Measurements from ENCODE around the gene DECR2. TPM values are rescaled to one million over a fixed set of nuclear protein-coding genes. Genes with fewer than 3 reads are reported as not detected.
"Not testable (repeated sequence)": the region's sequence is repeated elsewhere in the genome, so short reads cannot be mapped to it uniquely, and the experiment has no call there.

The DECR2 gene
- total RNA-seq, 3 donors from 2014 or later = 16.9 to 19.1 (median 17.8) TPM

- H3K4me1 Mint-ChIP-seq (ENCODE audit: low read depth); H3K4me3 Mint-ChIP-seq; ATAC-seq; H3K9me3 Mint-ChIP-seq; H3K27me3 Mint-ChIP-seq (ENCODE audit: low read depth); H3K36me3 Mint-ChIP-seq (ENCODE audit: insufficient read depth); DNase-seq: not testable (repeated sequence)
These were observed 39.0 kb upstream of the DECR2 start for GRCh38 chr16:362702-362999.

- peaks cover 2% of the 10 kb centered on the region for H3K4me1 Mint-ChIP-seq (ENCODE audit: low read depth)
- peaks cover 6% of the 10 kb centered on the region for H3K36me3 Mint-ChIP-seq (ENCODE audit: insufficient read depth)
- peaks cover 8% of the 10 kb centered on the region for H3K27me3 Mint-ChIP-seq (ENCODE audit: low read depth)
- no peaks in the 10 kb centered on the region for H3K9me3 Mint-ChIP-seq
- DNase-seq = no peak
- no peak overlapping the region for H3K4me3 Mint-ChIP-seq
- no peak for ATAC-seq
These were observed 38.4 kb upstream of the DECR2 start for GRCh38 chr16:363110-363765.

DNA sequence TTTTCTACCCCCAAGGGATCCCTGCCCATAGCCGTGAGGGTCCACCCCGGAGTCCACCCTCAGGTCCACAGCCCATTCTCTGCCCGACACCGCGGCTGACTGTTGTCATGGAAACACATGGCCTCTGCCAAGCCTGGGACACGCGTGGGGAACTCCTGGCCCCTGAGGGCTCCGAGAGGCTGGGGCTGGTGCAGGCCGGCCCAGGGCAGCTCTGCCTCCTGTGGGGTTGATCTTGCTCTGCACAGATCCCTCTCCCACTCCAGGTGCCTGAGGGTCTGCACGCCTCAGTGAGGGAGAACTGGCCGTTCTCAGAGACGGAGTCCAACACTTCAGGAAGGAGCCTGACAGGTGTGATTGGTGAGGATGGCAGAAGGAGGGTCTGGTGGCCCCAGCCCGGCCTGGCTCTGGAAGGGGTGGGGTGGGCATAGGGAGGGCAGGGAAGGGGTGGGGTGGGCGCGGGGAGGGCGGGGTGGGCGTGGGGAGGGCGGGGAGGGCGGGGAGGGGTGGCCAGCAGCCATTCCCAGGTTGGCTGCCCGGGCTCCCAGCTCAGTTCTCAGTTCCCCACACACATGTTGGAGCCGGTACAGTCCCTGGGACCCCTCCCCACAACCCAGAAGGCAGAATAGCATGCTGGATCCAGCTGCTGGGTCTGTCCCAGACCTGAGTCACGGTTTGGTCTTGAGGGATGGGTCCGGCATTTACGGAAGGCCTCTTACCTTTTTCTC is 37.8 kb upstream of the DECR2 start:
- no peak overlapping the region for H3K4me3 Mint-ChIP-seq
- no peaks in the 10 kb centered on the region for H3K9me3 Mint-ChIP-seq
- peaks cover 6% of the 10 kb centered on the region for H3K36me3 Mint-ChIP-seq (ENCODE audit: insufficient read depth)
- no peak for DNase-seq
- H3K4me1 Mint-ChIP-seq (ENCODE audit: low read depth) = peaks cover 2% of the 10 kb centered on the region
- ATAC-seq = no peak
- peaks cover 8% of the 10 kb centered on the region for H3K27me3 Mint-ChIP-seq (ENCODE audit: low read depth)

- peaks cover 7% of the 10 kb centered on the region for H3K4me1 Mint-ChIP-seq (ENCODE audit: low read depth)
- H3K27me3 Mint-ChIP-seq (ENCODE audit: low read depth) = peaks cover 8% of the 10 kb centered on the region
- H3K9me3 Mint-ChIP-seq = no peaks in the 10 kb centered on the region
These were observed 36.8 kb upstream of the DECR2 start for GRCh38 chr16:364595-365491.

GRCh38 chr16:366476-366875 is 35.2 kb upstream of the DECR2 start:
- Mint-ChIP-seq H3K9me3 (no peaks in the 10 kb centered on the region), H3K27me3 (ENCODE audit: low read depth) (peaks cover 8% of the 10 kb centered on the region)
- no peak for ATAC-seq

More at GRCh38 chr16:364595-365491, 36.8 kb upstream of the DECR2 start:
- DNase-seq (no peak), ATAC-seq (no peak)
- Mint-ChIP-seq H3K4me3 (no peak overlapping the region), H3K36me3 (ENCODE audit: insufficient read depth) (peaks cover 6% of the 10 kb centered on the region)

GRCh38 chr16:367333-367903 is 34.3 kb upstream of the DECR2 start:
- peaks cover 6% of the 10 kb centered on the region for H3K36me3 Mint-ChIP-seq (ENCODE audit: insufficient read depth)
- no peak for ATAC-seq
- H3K9me3 Mint-ChIP-seq = no peaks in the 10 kb centered on the region
- no peak for DNase-seq
- peaks cover 5% of the 10 kb centered on the region for H3K27me3 Mint-ChIP-seq (ENCODE audit: low read depth)
- H3K4me3 Mint-ChIP-seq = no peak overlapping the region
- peaks cover 14% of the 10 kb centered on the region for H3K4me1 Mint-ChIP-seq (ENCODE audit: low read depth)

More at GRCh38 chr16:366476-366875, 35.2 kb upstream of the DECR2 start:
- H3K36me3 Mint-ChIP-seq (ENCODE audit: insufficient read depth) = peaks cover 6% of the 10 kb centered on the region
- no peak overlapping the region for H3K4me3 Mint-ChIP-seq
- no peak for DNase-seq
- H3K4me1 Mint-ChIP-seq (ENCODE audit: low read depth) = peaks cover 16% of the 10 kb centered on the region

GRCh38 chr16:368388-369158 is 33.1 kb upstream of the DECR2 start:
- H3K4me1 Mint-ChIP-seq (ENCODE audit: low read depth) = peaks cover 14% of the 10 kb centered on the region
- DNase-seq = no peak
- H3K36me3 Mint-ChIP-seq (ENCODE audit: insufficient read depth) = peaks cover 6% of the 10 kb centered on the region
- H3K27me3 Mint-ChIP-seq (ENCODE audit: low read depth) = peaks cover 3% of the 10 kb centered on the region
- H3K9me3 Mint-ChIP-seq = no peaks in the 10 kb centered on the region
- no peak overlapping the region for H3K4me3 Mint-ChIP-seq
- no peak for ATAC-seq

DNA sequence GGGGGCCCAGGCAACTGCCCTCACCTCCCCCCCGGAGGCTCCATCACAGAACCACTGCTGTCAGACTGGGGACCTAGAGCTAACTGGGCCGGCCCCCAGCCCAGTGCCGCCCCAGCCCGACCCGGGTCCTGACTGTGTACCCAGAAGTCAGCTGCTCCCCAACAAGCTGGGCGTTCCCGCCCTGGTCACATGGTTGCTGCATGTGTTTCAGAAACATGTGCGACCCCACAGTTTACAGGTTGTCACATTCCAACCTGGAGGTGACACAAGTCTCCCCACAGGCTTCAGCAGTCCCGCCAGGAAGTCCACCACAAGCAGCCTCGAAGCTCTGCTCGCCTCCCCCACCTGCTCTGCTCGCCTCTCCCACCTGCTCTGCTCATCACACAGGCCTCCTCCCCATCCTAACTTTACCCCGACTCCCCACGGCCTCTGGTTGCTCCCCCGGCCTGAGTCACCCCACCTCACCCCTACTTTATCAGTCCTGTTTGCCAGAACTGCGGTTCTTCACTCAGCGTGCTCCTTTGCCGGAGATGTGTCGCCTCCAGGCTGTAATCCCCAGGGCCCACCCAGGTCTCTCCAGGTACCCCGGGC is 32.3 kb upstream of the DECR2 start:
- no peak for DNase-seq
- Mint-ChIP-seq H3K9me3 (no peaks in the 10 kb centered on the region), H3K36me3 (ENCODE audit: insufficient read depth) (peaks cover 6% of the 10 kb centered on the region), H3K4me1 (ENCODE audit: low read depth) (peaks cover 14% of the 10 kb centered on the region), H3K27me3 (ENCODE audit: low read depth) (no peaks in the 10 kb centered on the region), H3K4me3 (peak overlapping the region; percentile 68)
- ATAC-seq = no peak

GRCh38 chr16:369866-370436 is 31.7 kb upstream of the DECR2 start:
- H3K27me3 Mint-ChIP-seq (ENCODE audit: low read depth) = no peaks in the 10 kb centered on the region
- no peak for ATAC-seq

GRCh38 chr16:370443-370842 is 31.2 kb upstream of the DECR2 start, which contains the start of gene MRPL28:
TSS of gene MRPL28 (minus strand) at chr16:370538. CDS start at chr16:370218, 320 bp downstream.
- Mint-ChIP-seq H3K27me3 (ENCODE audit: low read depth) (no peaks in the 10 kb centered on the region), H3K4me1 (ENCODE audit: low read depth) (peaks cover 14% of the 10 kb centered on the region), H3K36me3 (ENCODE audit: insufficient read depth) (peaks cover 6% of the 10 kb centered on the region), H3K9me3 (no peaks in the 10 kb centered on the region), H3K4me3 (peak within 1 kb of the TSS; percentile 82)
- DNase-seq (peak; percentile 91), ATAC-seq (peak; percentile 99 to 100)

More at GRCh38 chr16:369866-370436, 31.7 kb upstream of the DECR2 start:
- no peak for DNase-seq
- H3K36me3 Mint-ChIP-seq (ENCODE audit: insufficient read depth) = peaks cover 6% of the 10 kb centered on the region
- peaks cover 14% of the 10 kb centered on the region for H3K4me1 Mint-ChIP-seq (ENCODE audit: low read depth)
- no peaks in the 10 kb centered on the region for H3K9me3 Mint-ChIP-seq
- H3K4me3 Mint-ChIP-seq = peak overlapping the region; percentile 68

DNA sequence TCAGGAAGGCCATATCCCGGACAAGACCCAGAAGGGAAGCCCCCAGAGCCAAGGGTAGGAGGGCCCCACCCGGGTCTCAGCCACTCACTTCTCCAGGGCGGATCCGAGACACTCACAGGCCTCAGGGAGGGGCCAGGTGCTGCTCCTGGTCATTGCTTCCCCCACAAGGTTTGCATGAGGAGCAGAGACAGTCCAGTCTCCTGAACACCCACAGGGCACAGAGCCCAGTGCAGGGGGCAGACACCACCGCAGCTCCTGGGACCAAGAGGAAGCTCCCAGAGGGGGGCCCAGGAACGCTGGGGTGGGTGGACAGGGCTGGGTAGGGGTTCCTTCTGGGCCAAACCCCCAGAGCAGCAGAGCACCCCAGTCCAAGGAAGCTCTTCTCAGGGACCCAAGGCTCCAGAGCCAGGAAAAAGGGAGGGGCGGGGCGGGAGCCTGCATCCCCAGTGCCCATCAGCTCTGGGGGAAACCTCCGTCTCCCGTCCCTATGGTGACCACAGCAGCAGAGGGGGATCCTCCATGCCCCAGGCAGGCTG is 30.6 kb upstream of the DECR2 start:
- peak overlapping the region; percentile 82 for H3K4me3 Mint-ChIP-seq
- H3K9me3 Mint-ChIP-seq = no peaks in the 10 kb centered on the region
- ATAC-seq = no peak
- no peaks in the 10 kb centered on the region for H3K27me3 Mint-ChIP-seq (ENCODE audit: low read depth)
- H3K4me1 Mint-ChIP-seq (ENCODE audit: low read depth) = peaks cover 14% of the 10 kb centered on the region
- peaks cover 6% of the 10 kb centered on the region for H3K36me3 Mint-ChIP-seq (ENCODE audit: insufficient read depth)
- no peak for DNase-seq

DNA sequence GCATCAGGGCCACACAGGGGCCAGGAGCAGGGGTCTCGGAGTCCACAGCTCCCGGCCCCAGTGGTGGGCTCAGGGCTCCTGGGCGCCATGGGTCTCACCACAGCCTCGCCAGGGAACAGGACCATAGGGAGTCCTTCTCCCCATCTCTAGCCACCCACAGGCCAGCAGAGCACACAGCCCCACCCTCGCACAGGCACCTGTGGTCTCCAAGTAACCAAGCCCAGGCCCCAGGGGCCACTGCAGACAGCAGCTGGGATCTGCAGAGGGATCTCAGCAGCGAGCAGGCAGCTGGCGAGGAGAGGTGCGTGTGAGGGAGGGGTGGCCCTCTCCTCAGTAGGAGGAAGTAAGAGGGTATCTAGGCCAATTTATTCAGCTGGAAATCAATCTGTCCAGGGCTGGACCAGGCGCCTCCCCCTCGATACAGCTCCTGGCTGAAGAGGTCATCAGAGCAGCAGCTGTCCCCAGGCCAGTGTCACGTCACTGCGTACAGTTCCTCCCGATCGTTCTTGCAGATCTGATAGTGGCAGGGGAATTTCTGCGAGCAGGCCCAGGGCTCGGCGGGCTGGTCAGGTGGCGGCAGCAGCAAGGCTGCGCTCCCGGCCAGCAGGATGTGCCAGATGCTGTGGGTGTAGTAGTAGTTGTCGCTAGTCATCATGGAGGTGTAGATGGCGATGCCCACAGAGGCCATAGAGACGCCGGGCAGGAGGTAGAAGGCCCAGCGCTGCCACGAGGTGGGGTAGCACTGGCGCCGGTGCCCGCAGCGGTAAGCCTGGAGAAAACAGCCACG is 30.0 kb upstream of the DECR2 start:
- H3K4me1 Mint-ChIP-seq (ENCODE audit: low read depth) = peaks cover 14% of the 10 kb centered on the region
- H3K36me3 Mint-ChIP-seq (ENCODE audit: insufficient read depth) = peaks cover 5% of the 10 kb centered on the region
- no peak for ATAC-seq
- H3K4me3 Mint-ChIP-seq = peak overlapping the region; percentile 45
- no peaks in the 10 kb centered on the region for H3K27me3 Mint-ChIP-seq (ENCODE audit: low read depth)
- no peak for DNase-seq
- no peaks in the 10 kb centered on the region for H3K9me3 Mint-ChIP-seq
